Measurements from ENCODE around the gene CADM2. TPM values are rescaled to one million over a fixed set of nuclear protein-coding genes. Genes with fewer than 3 reads are reported as not detected.

CADM2 gene
- total and polyA plus RNA-seq, 2 experiments from 2014 or later = 13.3 to 47.5 TPM

- TF ChIP-seq ZNF462 (CRISPR knock-in tag; IDR thresholded peaks at IDR 0.05) (no peak), ZNF114 (CRISPR knock-in tag; IDR thresholded peaks at IDR 0.05) (no peak), POLR2AphosphoS5 (IDR thresholded peaks at IDR 0.05; ENCODE audit: low read depth) (no peak)
- TF ChIP-seq, protein P1, sequence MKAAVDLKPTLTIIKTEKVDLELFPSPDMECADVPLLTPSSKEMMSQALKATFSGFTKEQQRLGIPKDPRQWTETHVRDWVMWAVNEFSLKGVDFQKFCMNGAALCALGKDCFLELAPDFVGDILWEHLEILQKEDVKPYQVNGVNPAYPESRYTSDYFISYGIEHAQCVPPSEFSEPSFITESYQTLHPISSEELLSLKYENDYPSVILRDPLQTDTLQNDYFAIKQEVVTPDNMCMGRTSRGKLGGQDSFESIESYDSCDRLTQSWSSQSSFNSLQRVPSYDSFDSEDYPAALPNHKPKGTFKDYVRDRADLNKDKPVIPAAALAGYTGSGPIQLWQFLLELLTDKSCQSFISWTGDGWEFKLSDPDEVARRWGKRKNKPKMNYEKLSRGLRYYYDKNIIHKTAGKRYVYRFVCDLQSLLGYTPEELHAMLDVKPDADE (IDR thresholded peaks at IDR 0.05) = no peak
These were observed 25.6 kb downstream of the CADM2 start (continued) for GRCh38 chr3:84984429-84984828.

DNA sequence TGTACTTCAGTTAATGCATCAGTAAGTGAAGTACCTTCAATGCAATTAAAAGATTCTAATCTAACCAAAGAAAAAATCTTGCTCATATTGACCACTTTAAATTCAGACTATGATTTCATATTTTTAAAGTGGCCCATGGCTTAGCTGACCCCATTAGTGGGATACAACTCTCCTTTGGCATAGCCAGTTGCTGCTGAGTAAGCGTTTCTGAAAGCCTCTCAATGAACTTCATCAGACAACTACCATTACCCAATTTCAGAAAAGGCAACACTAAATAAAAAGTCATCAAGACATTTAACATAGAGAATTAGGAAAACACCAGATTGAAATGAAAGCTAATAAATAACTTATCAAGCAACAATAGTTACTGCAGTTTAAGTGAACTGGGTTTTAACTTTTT lies 27.0 kb downstream of the CADM2 start:
- Mint-ChIP-seq H3K4me1 (peaks cover 46% of the 10 kb centered on the region), H3K9me3 (no peaks in the 10 kb centered on the region; the same call in 2 of the 3 replicates), H3K4me3 (no peak overlapping the region)
- TF ChIP-seq NANOG (IDR thresholded peaks at IDR 0.05; ENCODE audit: borderline replicate concordance) = no peak
- TF ChIP-seq, protein P1 (IDR thresholded peaks at IDR 0.05) = no peak
- TF ChIP-seq CREB1 (CRISPR knock-in tag; IDR thresholded peaks at IDR 0.05; ENCODE audit: low read depth) = no peak
- TF ChIP-seq EZH2 (IDR thresholded peaks at IDR 0.05; ENCODE audit: low read depth, unreplicated experiment) = no peak
- TF ChIP-seq STAT1 (IDR thresholded peaks at IDR 0.05; ENCODE audit: unreplicated experiment) = no peak
- no peak for TF ChIP-seq REST (IDR thresholded peaks at IDR 0.05; ENCODE audit: unreplicated experiment)
- TF ChIP-seq, protein P2, sequence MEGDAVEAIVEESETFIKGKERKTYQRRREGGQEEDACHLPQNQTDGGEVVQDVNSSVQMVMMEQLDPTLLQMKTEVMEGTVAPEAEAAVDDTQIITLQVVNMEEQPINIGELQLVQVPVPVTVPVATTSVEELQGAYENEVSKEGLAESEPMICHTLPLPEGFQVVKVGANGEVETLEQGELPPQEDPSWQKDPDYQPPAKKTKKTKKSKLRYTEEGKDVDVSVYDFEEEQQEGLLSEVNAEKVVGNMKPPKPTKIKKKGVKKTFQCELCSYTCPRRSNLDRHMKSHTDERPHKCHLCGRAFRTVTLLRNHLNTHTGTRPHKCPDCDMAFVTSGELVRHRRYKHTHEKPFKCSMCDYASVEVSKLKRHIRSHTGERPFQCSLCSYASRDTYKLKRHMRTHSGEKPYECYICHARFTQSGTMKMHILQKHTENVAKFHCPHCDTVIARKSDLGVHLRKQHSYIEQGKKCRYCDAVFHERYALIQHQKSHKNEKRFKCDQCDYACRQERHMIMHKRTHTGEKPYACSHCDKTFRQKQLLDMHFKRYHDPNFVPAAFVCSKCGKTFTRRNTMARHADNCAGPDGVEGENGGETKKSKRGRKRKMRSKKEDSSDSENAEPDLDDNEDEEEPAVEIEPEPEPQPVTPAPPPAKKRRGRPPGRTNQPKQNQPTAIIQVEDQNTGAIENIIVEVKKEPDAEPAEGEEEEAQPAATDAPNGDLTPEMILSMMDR (conservative IDR thresholded peaks at IDR 0.05; ENCODE audit: low read depth in 2 of 2) = no peak
- no peak for TF ChIP-seq ZNF331 (CRISPR knock-in tag; IDR thresholded peaks at IDR 0.05; ENCODE audit: low read depth)
- TF ChIP-seq POLR2AphosphoS5 (IDR thresholded peaks at IDR 0.05; ENCODE audit: low read depth) = no peak
- no peak for TF ChIP-seq EZH2phosphoT487 (IDR thresholded peaks at IDR 0.05; ENCODE audit: unreplicated experiment)

More for the DNA sequence above, 27.0 kb downstream of the CADM2 start:
- no peaks in the 10 kb centered on the region for H4K20me1 ChIP-seq (replicated peaks; ENCODE audit: insufficient read depth)
- H3F3A ChIP-seq (replicated peaks; ENCODE audit: low read depth) = no peaks in the 10 kb centered on the region
- no peaks in the 10 kb centered on the region for H3K27me3 ChIP-seq (ENCODE audit: insufficient read depth)
- H3K9me2 ChIP-seq (ENCODE audit: insufficient read depth) = no peaks in the 10 kb centered on the region
- no peak overlapping the region for H3K4me2 ChIP-seq
- no peak for DNase-seq (ENCODE audit: low spot score)
- H3K27ac ChIP-seq (ENCODE audit: low read depth) = no peak overlapping the region
- H3K36me3 ChIP-seq (ENCODE audit: insufficient read depth) = no peaks in the 10 kb centered on the region
- Mint-ChIP-seq H3K27me3 (ENCODE audit: insufficient read depth, low read depth, poor library complexity) (peaks cover 1% of the 10 kb centered on the region), H3K36me3 (ENCODE audit: low read depth) (no peaks in the 10 kb centered on the region), H3K27ac (no peak overlapping the region)
- peaks cover 3% of the 10 kb centered on the region; the same call in 1 of the 2 replicates for H3K79me2 ChIP-seq (replicated peaks; ENCODE audit: insufficient read depth)
- no peak overlapping the region for H2AFZ ChIP-seq
- no peak overlapping the region for H3K4me3 ChIP-seq
- peaks cover 33% of the 10 kb centered on the region for H3K4me1 ChIP-seq (ENCODE audit: insufficient read depth)
- ATAC-seq = no peak
